Chondrocyte (in vitro differentiated cells): ENCODE data around the gene PKD1. TPM values are rescaled to one million over a fixed set of nuclear protein-coding genes. Genes with fewer than 3 reads are reported as not detected.

Experiments used
- DNase-seq: peaks from one replicate; pipeline ENCODE4 v3.0.0; 2021; ENCODE audit warnings: mixed read lengths, low spot score
- H3K27ac Mint-ChIP-seq: one replicate; pipeline ENCODE4 v1.8.0; 2021; ENCODE audit warnings: mild to moderate bottlenecking, moderate library complexity, mixed read lengths; ENCODE audit not compliant: unreplicated experiment
- H3K27me3 Mint-ChIP-seq: 2 replicates; pipeline ENCODE4 v1.8.0; 2021; ENCODE audit warnings: low read depth, mixed read lengths
- H3K36me3 Mint-ChIP-seq: 2 replicates; pipeline ENCODE4 v1.8.0; 2021; ENCODE audit warnings: low read depth, mixed read lengths
- H3K4me1 Mint-ChIP-seq: 2 replicates; pipeline ENCODE4 v1.8.0; 2021; ENCODE audit warnings: low read depth, mild to moderate bottlenecking, mixed read lengths
- H3K4me3 Mint-ChIP-seq: one replicate; pipeline ENCODE4 v1.8.0; 2021; ENCODE audit warnings: mild to moderate bottlenecking, moderate library complexity, mixed read lengths; ENCODE audit not compliant: unreplicated experiment
- H3K9me3 Mint-ChIP-seq: 2 replicates; pipeline ENCODE4 v1.8.0; 2021; ENCODE audit warnings: low read depth, mixed read lengths
- CTCF ChIP-seq: fragments of 200-600 bp; sonication (generic); IDR thresholded peaks from 2 replicates; pipeline ENCODE4 v1.5.0; 2021; ENCODE audit warnings: antibody characterized with exemption, mild to moderate bottlenecking, moderate library complexity
- total RNA-seq: library from RNA; stranded (reverse); gene quantifications from 3 replicates; pipeline ENCODE4 v1.2.1, GENCODE V29; 2021

The PKD1 gene
- total RNA-seq, 1 donor from 2014 or later, result 230 TPM

DNA sequence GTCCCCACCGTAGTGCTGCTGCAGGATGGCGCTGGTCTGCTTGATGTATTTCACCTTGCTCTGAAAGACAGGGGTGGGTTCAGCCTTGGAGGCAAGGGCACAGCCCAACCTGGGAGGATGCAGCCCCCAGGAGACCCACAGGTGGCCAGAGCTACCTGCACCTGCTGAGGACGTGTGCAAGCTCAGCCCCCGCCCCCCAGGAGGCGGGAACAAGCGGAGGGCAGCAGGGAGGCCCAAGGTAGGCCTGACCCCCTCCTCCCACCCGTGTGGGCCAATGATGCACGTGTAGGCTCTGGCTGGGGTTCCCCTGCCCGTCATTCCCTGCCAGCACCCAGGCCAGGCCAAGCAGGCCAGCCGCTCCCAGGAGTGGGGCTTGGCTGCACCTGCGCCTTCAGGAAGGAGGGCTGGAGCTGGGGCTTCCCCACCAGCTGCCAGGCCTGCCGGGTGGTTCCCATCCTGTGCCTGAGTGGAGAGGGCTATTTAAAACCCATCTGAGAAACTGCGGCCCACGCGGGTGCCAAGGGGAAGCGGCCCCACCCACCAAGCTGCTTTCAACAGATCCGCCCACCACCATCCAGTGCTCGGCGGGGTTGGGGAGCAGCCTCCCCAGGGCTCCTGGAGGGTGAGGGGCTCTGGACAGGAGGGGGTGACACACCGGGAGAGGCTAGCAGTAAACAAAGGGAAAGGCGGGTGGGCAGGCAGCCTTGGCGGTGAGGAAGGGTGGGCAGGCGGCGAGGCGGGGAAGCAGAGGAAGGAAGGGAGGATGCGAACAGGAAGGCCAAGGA lies 91.8 kb downstream of the PKD1 start:
- H3K27ac Mint-ChIP-seq, result no peak overlapping the region
- peaks cover 1% of the 10 kb centered on the region for H3K36me3 Mint-ChIP-seq
- H3K4me1 Mint-ChIP-seq, result peaks cover 54% of the 10 kb centered on the region
- no peak for DNase-seq
- TF ChIP-seq CTCF, result no peak
- H3K9me3 Mint-ChIP-seq, result no peaks in the 10 kb centered on the region
- H3K27me3 Mint-ChIP-seq, result no peaks in the 10 kb centered on the region
- no peak overlapping the region for H3K4me3 Mint-ChIP-seq

- no peak for DNase-seq
- TF ChIP-seq CTCF, result no peak
- Mint-ChIP-seq H3K4me1 (peaks cover 51% of the 10 kb centered on the region), H3K27ac (no peak overlapping the region), H3K36me3 (peaks cover 1% of the 10 kb centered on the region), H3K9me3 (no peaks in the 10 kb centered on the region), H3K4me3 (no peak overlapping the region), H3K27me3 (no peaks in the 10 kb centered on the region)
These were observed 92.6 kb downstream of the PKD1 start for GRCh38 chr16:2042986-2043666.

GRCh38 chr16:2042171-2042985 lies 93.3 kb downstream of the PKD1 start:
- Mint-ChIP-seq H3K36me3 (peaks cover 3% of the 10 kb centered on the region), H3K4me3 (no peak overlapping the region), H3K9me3 (no peaks in the 10 kb centered on the region), H3K4me1 (peaks cover 58% of the 10 kb centered on the region), H3K27ac (no peak overlapping the region), H3K27me3 (no peaks in the 10 kb centered on the region)
- no peak for TF ChIP-seq CTCF
- DNase-seq, result no peak

DNA sequence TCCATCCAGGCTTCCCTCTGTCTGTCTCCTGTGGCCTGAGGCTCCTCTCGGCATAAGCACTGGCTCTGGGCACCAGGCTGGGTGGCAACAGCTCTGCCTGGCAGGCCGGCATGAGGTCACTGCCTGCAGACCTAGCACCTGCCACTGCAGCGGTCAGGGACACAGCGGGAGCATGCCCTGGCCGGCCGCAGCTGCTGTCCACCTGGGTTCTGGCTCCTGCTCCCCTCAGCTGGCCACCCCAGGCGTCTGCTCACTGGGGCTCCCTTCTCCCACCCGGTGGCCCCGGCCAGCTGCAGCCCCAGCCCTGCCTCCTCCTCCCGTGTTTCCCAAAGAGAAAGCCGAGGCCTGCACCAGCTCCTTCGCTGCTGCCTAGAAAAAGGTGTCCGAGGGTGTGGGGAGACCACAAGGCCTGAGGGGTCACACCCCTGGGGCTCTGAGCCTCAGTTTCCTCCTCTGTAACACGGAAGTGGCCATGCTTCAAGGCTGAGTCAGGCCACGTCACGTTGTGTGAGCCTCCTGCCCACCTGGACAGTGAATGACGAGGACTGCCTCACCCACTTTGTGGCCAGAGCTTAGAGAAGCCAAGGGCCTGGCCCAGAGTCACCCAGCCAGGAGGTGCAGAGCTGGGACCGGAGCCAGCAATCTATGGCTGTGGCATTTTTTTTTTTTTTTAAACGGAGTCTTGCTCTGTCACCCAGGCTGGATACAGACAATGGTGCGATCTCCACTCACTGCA lies 94.7 kb downstream of the PKD1 start:
- Mint-ChIP-seq H3K4me3 (no peak overlapping the region), H3K27me3 (no peaks in the 10 kb centered on the region), H3K9me3 (no peaks in the 10 kb centered on the region), H3K27ac (peak overlapping the region; percentile 92), H3K36me3 (peaks cover 3% of the 10 kb centered on the region), H3K4me1 (peaks cover 61% of the 10 kb centered on the region)
- no peak for TF ChIP-seq CTCF
- no peak for DNase-seq
